Mesenchymal stem cell (in vitro differentiated cells and primary cell): ENCODE results near the gene GNAT1.

Source experiments
- DNase-seq: peaks from one replicate; pipeline ENCODE4 v3.0.0-alpha.2; 2013
- H2AFZ ChIP-seq: one replicate; pipeline ENCODE4 v1.6.1; 2013; ENCODE audit warnings: low read depth, mild to moderate bottlenecking, control low read depth, inconsistent platforms, low read length, moderate library complexity
- H2AK5ac ChIP-seq: 2 replicates; pipeline ENCODE4 v1.6.1; 2013; ENCODE audit warnings: low read length, moderate library complexity, mild to moderate bottlenecking, inconsistent platforms; ENCODE audit not compliant: severe bottlenecking
- H2BK120ac ChIP-seq: one replicate; pipeline ENCODE4 v1.6.1; 2013; ENCODE audit warnings: low read depth, mild to moderate bottlenecking, inconsistent platforms, low read length, moderate library complexity
- H2BK12ac ChIP-seq, 2 experiments: one replicate each; pipeline ENCODE4 v1.6.1; 2013; ENCODE audit warnings: inconsistent platforms in 2 of 2, low read length in 2 of 2, mild to moderate bottlenecking in 2 of 2, moderate library complexity in 2 of 2, control low read depth in 1 of 2
- H2BK15ac ChIP-seq: one replicate; pipeline ENCODE4 v1.6.1; 2013; ENCODE audit warnings: mild to moderate bottlenecking, low read depth, inconsistent platforms; ENCODE audit not compliant: poor library complexity, severe bottlenecking
- H2BK5ac ChIP-seq: 2 replicates; pipeline ENCODE4 v1.6.1; 2013; ENCODE audit warnings: low read depth, mild to moderate bottlenecking, low read length, control low read depth, inconsistent platforms; ENCODE audit not compliant: poor library complexity, severe bottlenecking
- H3K14ac ChIP-seq, 2 experiments: one replicate each; pipeline ENCODE4 v1.6.1; 2013; ENCODE audit warnings: inconsistent platforms in 2 of 2, low read length in 2 of 2, control low read depth in 1 of 2, mild to moderate bottlenecking in 1 of 2, moderate library complexity in 1 of 2
- H3K18ac ChIP-seq, 2 experiments: one replicate each; pipeline ENCODE4 v1.6.1; 2013; ENCODE audit warnings: inconsistent platforms in 2 of 2, low read length in 2 of 2, control low read depth in 1 of 2, low read depth in 1 of 2, mild to moderate bottlenecking in 1 of 2
- H3K23ac ChIP-seq, 2 experiments: one replicate each; pipeline ENCODE4 v1.6.1; 2013; ENCODE audit warnings: inconsistent platforms in 2 of 2, low read length in 2 of 2, mild to moderate bottlenecking in 2 of 2, moderate library complexity in 2 of 2, control low read depth in 1 of 2
- H3K27ac ChIP-seq: 2 replicates; pipeline ENCODE4 v1.5.1; 2013; ENCODE audit warnings: mild to moderate bottlenecking, moderate library complexity, low read length, control low read depth, inconsistent platforms; ENCODE audit not compliant: poor library complexity, severe bottlenecking
- H3K27me3 ChIP-seq, 2 experiments: 2 replicates each; pipeline versions ENCODE4 v1.6.1 to v1.7.0; 2013; ENCODE audit warnings: low read length in 2 of 2, mild to moderate bottlenecking in 2 of 2, moderate library complexity in 2 of 2, control low read depth in 1 of 2, inconsistent platforms in 1 of 2; ENCODE audit not compliant: control insufficient read depth in 1 of 2, insufficient read depth in 1 of 2
- H3K36me3 ChIP-seq, 2 experiments: 2 replicates each; pipeline versions ENCODE4 v1.6.1 to v1.7.0; 2013; ENCODE audit warnings: low read length in 2 of 2, control low read depth in 1 of 2, inconsistent platforms in 1 of 2, low read depth in 1 of 2, mild to moderate bottlenecking in 1 of 2; ENCODE audit not compliant: insufficient read depth in 2 of 2, control insufficient read depth in 1 of 2
- H3K4ac ChIP-seq, 2 experiments: one replicate each; pipeline ENCODE4 v1.6.1; 2013; ENCODE audit warnings: inconsistent platforms in 2 of 2, low read length in 2 of 2, mild to moderate bottlenecking in 2 of 2, moderate library complexity in 2 of 2, control low read depth in 1 of 2, low read depth in 1 of 2
- H3K4me1 ChIP-seq: 2 replicates; pipeline ENCODE4 v1.6.1; 2013; ENCODE audit warnings: low read depth, low read length, control low read depth; ENCODE audit not compliant: control insufficient read depth, insufficient read depth
- H3K4me2 ChIP-seq: 2 replicates; pipeline ENCODE4 v1.6.1; 2013; ENCODE audit warnings: low read length, mild to moderate bottlenecking, inconsistent platforms; ENCODE audit not compliant: poor library complexity, severe bottlenecking
- H3K4me3 ChIP-seq, 2 experiments: 2 replicates each; pipeline versions ENCODE4 v1.5.1 to v1.7.0; 2013; ENCODE audit warnings: low read length in 2 of 2, mild to moderate bottlenecking in 2 of 2, control low read depth in 1 of 2, low read depth in 1 of 2; ENCODE audit not compliant: insufficient read depth in 1 of 2
- H3K79me1 ChIP-seq: replicated peaks from 2 replicates; pipeline ENCODE4 v1.6.1; 2013; ENCODE audit warnings: mild to moderate bottlenecking, control low read depth, low read length, inconsistent platforms; ENCODE audit not compliant: poor library complexity, severe bottlenecking
- H3K9ac ChIP-seq: 2 replicates; pipeline ENCODE4 v1.7.0; 2013; ENCODE audit warnings: mild to moderate bottlenecking, low read length, moderate library complexity
- H3K9me3 ChIP-seq: 2 replicates; pipeline ENCODE4 v1.7.0; 2013; ENCODE audit warnings: mild to moderate bottlenecking, low read length; ENCODE audit not compliant: control insufficient read depth
- H4K8ac ChIP-seq: one replicate; pipeline ENCODE4 v1.6.1; 2013; ENCODE audit warnings: inconsistent platforms, mild to moderate bottlenecking, low read length, moderate library complexity
- H4K91ac ChIP-seq: one replicate; pipeline ENCODE4 v1.6.1; 2013; ENCODE audit warnings: mild to moderate bottlenecking, low read length, inconsistent platforms
- WGBS: methylation state at CpG from one replicate; pipeline ENCODE4 v1.1.7; 2013; ENCODE audit warnings: mixed read lengths; 5-methylcytosine and 5-hydroxymethylcytosine counted together

GNAT1 gene

GRCh38 chr3:50241713-50242380 lies 50.4 kb downstream of the GNAT1 start:
- Histone ChIP-seq H2BK15ac (peak overlapping the region; percentile 68), H3K4ac (no peak overlapping the region), H4K8ac (peak overlapping the region; percentile 27), H4K91ac (peak overlapping the region; percentile 57), H3K36me3 (peaks cover 33 to 55% of the 10 kb centered on the region in 2 experiments), H3K23ac (peak overlapping the region in 1 of 2 experiments; percentile 5), H3K9me3 (no peaks in the 10 kb centered on the region), H3K27ac (no peak overlapping the region), H3K18ac (peak overlapping the region; percentile 1 to 44), H3K4me3 (no peak overlapping the region), H2BK12ac (no peak overlapping the region), H3K14ac (peak overlapping the region in 1 of 2 experiments; percentile 5), H2BK5ac (no peak overlapping the region), H3K27me3 (no peaks in the 10 kb centered on the region), H2BK120ac (no peak overlapping the region), H3K4me1 (peaks cover 67% of the 10 kb centered on the region), H3K79me1 (no peaks in the 10 kb centered on the region), H2AK5ac (peak overlapping the region; percentile 3), H3K9ac (peak overlapping the region; percentile 82), H2AFZ (no peak overlapping the region), H3K4me2 (no peak overlapping the region)
- no peak for DNase-seq
- 82% methylated on average over 7 of the region's 7 CpGs for WGBS

GRCh38 chr3:50242381-50242770 lies 51.0 kb downstream of the GNAT1 start:
- Histone ChIP-seq H2BK15ac (peak overlapping the region; percentile 68), H4K8ac (peak overlapping the region; percentile 27), H2AK5ac (peak overlapping the region; percentile 3), H3K23ac (peak overlapping the region in 1 of 2 experiments; percentile 5), H3K18ac (peak overlapping the region; percentile 1), H2BK5ac (no peak overlapping the region), H3K4me3 (peak overlapping the region in 1 of 2 experiments; percentile 7), H3K27ac (peak overlapping the region; percentile 62), H3K79me1 (no peaks in the 10 kb centered on the region), H3K9ac (peak overlapping the region; percentile 82), H2BK12ac (no peak overlapping the region), H3K9me3 (no peaks in the 10 kb centered on the region), H3K14ac (no peak overlapping the region), H3K4me2 (no peak overlapping the region), H3K36me3 (peaks cover 33 to 56% of the 10 kb centered on the region in 2 experiments), H3K4ac (no peak overlapping the region), H2AFZ (no peak overlapping the region), H4K91ac (no peak overlapping the region), H3K4me1 (peaks cover 71% of the 10 kb centered on the region), H3K27me3 (no peaks in the 10 kb centered on the region), H2BK120ac (no peak overlapping the region)
- DNase-seq, result no peak
- WGBS, result 95% methylated on average over 1 of the region's 3 CpGs

GRCh38 chr3:50242851-50243542 lies 51.6 kb downstream of the GNAT1 start:
- Histone ChIP-seq H3K23ac (peak overlapping the region in 1 of 2 experiments; percentile 29), H3K4me1 (peaks cover 77% of the 10 kb centered on the region), H3K27me3 (no peaks in the 10 kb centered on the region), H3K9ac (peak overlapping the region; percentile 82), H3K79me1 (no peaks in the 10 kb centered on the region), H3K4me3 (peak overlapping the region in 1 of 2 experiments; percentile 7), H2BK12ac (peak overlapping the region in 1 of 2 experiments; percentile 8), H3K36me3 (peaks cover 33 to 62% of the 10 kb centered on the region in 2 experiments), H3K4me2 (peak overlapping the region; percentile 4), H3K9me3 (no peaks in the 10 kb centered on the region), H4K91ac (no peak overlapping the region), H3K27ac (peak overlapping the region; percentile 62), H2BK15ac (no peak overlapping the region), H2BK5ac (no peak overlapping the region), H3K14ac (peak overlapping the region in 1 of 2 experiments; percentile 3), H2BK120ac (no peak overlapping the region), H4K8ac (peak overlapping the region; percentile 42), H3K18ac (peak overlapping the region; percentile 6 to 49), H3K4ac (peak overlapping the region in 1 of 2 experiments; percentile 41), H2AK5ac (peak overlapping the region; percentile 59), H2AFZ (no peak overlapping the region)
- WGBS, result 56% methylated on average over 14 of the region's 14 CpGs
- DNase-seq, result peak; percentile 87

GRCh38 chr3:50243543-50243895 lies 52.1 kb downstream of the GNAT1 start:
- peak overlapping the region in 1 of 2 experiments; percentile 7 for H3K4me3 ChIP-seq
- no peak for DNase-seq
- H4K91ac ChIP-seq, result no peak overlapping the region
- peak overlapping the region; percentile 62 for H3K27ac ChIP-seq
- peak overlapping the region; percentile 4 for H3K4me2 ChIP-seq
- H4K8ac ChIP-seq, result peak overlapping the region; percentile 42
- H3K4me1 ChIP-seq, result peaks cover 78% of the 10 kb centered on the region
- H3K4ac ChIP-seq, result peak overlapping the region in 1 of 2 experiments; percentile 41
- no peak overlapping the region for H2BK5ac ChIP-seq
- no peak overlapping the region for H2AFZ ChIP-seq
- H3K18ac ChIP-seq, result peak overlapping the region; percentile 6 to 49
- H2BK15ac ChIP-seq, result no peak overlapping the region
- no peak overlapping the region for H3K14ac ChIP-seq
- peak overlapping the region; percentile 59 for H2AK5ac ChIP-seq
- no peaks in the 10 kb centered on the region for H3K27me3 ChIP-seq
- no peaks in the 10 kb centered on the region for H3K79me1 ChIP-seq
- peak overlapping the region in 1 of 2 experiments; percentile 59 for H2BK12ac ChIP-seq
- peak overlapping the region; percentile 82 for H3K9ac ChIP-seq
- no peak overlapping the region for H2BK120ac ChIP-seq
- no peaks in the 10 kb centered on the region for H3K9me3 ChIP-seq
- peak overlapping the region in 1 of 2 experiments; percentile 75 for H3K23ac ChIP-seq
- peaks cover 33 to 66% of the 10 kb centered on the region in 2 experiments for H3K36me3 ChIP-seq
- 89% methylated on average over 4 of the region's 4 CpGs for WGBS
